Measurements from ENCODE around the gene SLC30A3. TPM values are rescaled to one million over a fixed set of nuclear protein-coding genes. Genes with fewer than 3 reads are reported as not detected.

Gene SLC30A3
- total and polyA plus RNA-seq, 2 of the 13 experiments (the other 11 are each of a cell fraction or from before 2014, with no cell fraction given): 0.38 to 0.79 TPM

GRCh38 chr2:27249891-27250651, 12.8 kb downstream of the SLC30A3 start (continued):
- TF ChIP-seq THAP8 (CRISPR knock-in tag; IDR thresholded peaks at IDR 0.05; ENCODE audit: borderline replicate concordance) (no peak), ZNF703 (CRISPR knock-in tag; IDR thresholded peaks at IDR 0.05; ENCODE audit: borderline replicate concordance) (0 out of 2 replicates have a peak, but pooled peaks have one; percentile 54), U2AF1 (optimal IDR thresholded peaks at IDR 0.05; ENCODE audit: low read depth, low read length) (no peak), ZNF263 (CRISPR knock-in tag; IDR thresholded peaks at IDR 0.05) (peak; percentile 51), NFATC3 (CRISPR knock-in tag; IDR thresholded peaks at IDR 0.05) (0 out of 2 replicates have a peak, but pooled peaks have one; percentile 26), BRD4 (CRISPR knock-in tag; IDR thresholded peaks at IDR 0.05) (no peak), SMAD9 (CRISPR knock-in tag; IDR thresholded peaks at IDR 0.05) (no peak), NFIC (IDR thresholded peaks at IDR 0.05; ENCODE audit: low read length) (no peak), HDAC1 (CRISPR knock-in tag; IDR thresholded peaks at IDR 0.05) (no peak), ZBTB1 (CRISPR knock-in tag; IDR thresholded peaks at IDR 0.05; ENCODE audit: borderline replicate concordance) (no peak), ZNF335 (CRISPR knock-in tag; IDR thresholded peaks at IDR 0.05) (0 out of 2 replicates have a peak, but pooled peaks have one; percentile 45), TRIM24 (CRISPR knock-in tag; IDR thresholded peaks at IDR 0.05) (no peak), ZSCAN29 (CRISPR knock-in tag; conservative IDR thresholded peaks at IDR 0.05) (0 out of 2 replicates have a peak, but pooled peaks have one; percentile 41), KMT2B (CRISPR knock-in tag; IDR thresholded peaks at IDR 0.05) (no peak), GABPB1 (CRISPR knock-in tag; IDR thresholded peaks at IDR 0.05) (peak; percentile 87), IKZF5 (CRISPR knock-in tag; IDR thresholded peaks at IDR 0.05) (peak; percentile 70), FOSL1 (CRISPR knock-in tag; IDR thresholded peaks at IDR 0.05; ENCODE audit: borderline replicate concordance) (0 out of 2 replicates have a peak, but pooled peaks have one; percentile 31), ZNF564 (CRISPR knock-in tag; IDR thresholded peaks at IDR 0.05) (0 out of 2 replicates have a peak, but pooled peaks have one; percentile 59), ZNF615 (CRISPR knock-in tag; IDR thresholded peaks at IDR 0.05; ENCODE audit: borderline replicate concordance) (no peak), ATF2 (CRISPR knock-in tag; IDR thresholded peaks at IDR 0.05) (0 out of 2 replicates have a peak, but pooled peaks have one; percentile 10), CC2D1A (CRISPR knock-in tag; IDR thresholded peaks at IDR 0.05) (no peak), GRHL1 (CRISPR knock-in tag; conservative IDR thresholded peaks at IDR 0.05) (no peak)
